HFF-Myc (cell line): ENCODE results near the gene KRTAP21-2.

Experiments
- DNase-seq: peaks from one replicate; pipeline ENCODE4 v3.0.0-alpha.2; 2011; ENCODE audit warnings: low read depth; ENCODE audit errors: extremely low read depth
- H3K4me3 ChIP-seq: replicated peaks from 2 replicates; pipeline ENCODE4 v1.5.1; 2011; ENCODE audit warnings: low read depth, mild to moderate bottlenecking, control low read depth, low read length
- CTCF ChIP-seq: IDR thresholded peaks from 2 replicates; pipeline ENCODE4 v1.5.1; 2012; ENCODE audit warnings: mild to moderate bottlenecking, low read depth, low read length, control low read depth; ENCODE audit errors: missing control alignments

Gene KRTAP21-2

GRCh38 chr21:30714456-30714855, 32.6 kb downstream of the KRTAP21-2 start:
- no peak for DNase-seq
- no peak for TF ChIP-seq CTCF
- no peak overlapping the region for H3K4me3 ChIP-seq

- H3K4me3 ChIP-seq, result no peak overlapping the region
- DNase-seq, result no peak
- TF ChIP-seq CTCF, result no peak
These were observed 33.3 kb downstream of the KRTAP21-2 start for GRCh38 chr21:30713766-30714165.

GRCh38 chr21:30710499-30710898, 36.6 kb downstream of the KRTAP21-2 start:
- no peak for TF ChIP-seq CTCF
- DNase-seq, result no peak
- no peak overlapping the region for H3K4me3 ChIP-seq

- no peak for DNase-seq
- no peak overlapping the region for H3K4me3 ChIP-seq
- no peak for TF ChIP-seq CTCF
These were observed 39.6 kb downstream of the KRTAP21-2 start for GRCh38 chr21:30707409-30707808.
